DOHH2 (cell line): ENCODE measurements around the gene IL19.
"Not testable (repeated sequence)": the region's sequence is repeated elsewhere in the genome, so short reads cannot be mapped to it uniquely, and the experiment has no call there.

Experiments
- EZH2phosphoT487 ChIP-seq: fragments of 200-600 bp; sonication (generic); IDR thresholded peaks from 2 replicates; pipeline ENCODE4 v1.6.1; 2017; ENCODE audit warnings: borderline replicate concordance, mild to moderate bottlenecking, antibody characterized with exemption, low read length, moderate library complexity, mixed read lengths
- TF ChIP-seq, protein P1 (sequence below): fragments of 200-600 bp; sonication (generic); IDR thresholded peaks from one replicate; pipeline ENCODE4 v1.5.1; 2014; ENCODE audit warnings: antibody characterized with exemption, mild to moderate bottlenecking, low read depth, low read length; ENCODE audit not compliant: poor library complexity, severe bottlenecking

GRCh38 chr1:206852662-206853061, 82.1 kb downstream of the IL19 start:
- TF ChIP-seq, protein P1, sequence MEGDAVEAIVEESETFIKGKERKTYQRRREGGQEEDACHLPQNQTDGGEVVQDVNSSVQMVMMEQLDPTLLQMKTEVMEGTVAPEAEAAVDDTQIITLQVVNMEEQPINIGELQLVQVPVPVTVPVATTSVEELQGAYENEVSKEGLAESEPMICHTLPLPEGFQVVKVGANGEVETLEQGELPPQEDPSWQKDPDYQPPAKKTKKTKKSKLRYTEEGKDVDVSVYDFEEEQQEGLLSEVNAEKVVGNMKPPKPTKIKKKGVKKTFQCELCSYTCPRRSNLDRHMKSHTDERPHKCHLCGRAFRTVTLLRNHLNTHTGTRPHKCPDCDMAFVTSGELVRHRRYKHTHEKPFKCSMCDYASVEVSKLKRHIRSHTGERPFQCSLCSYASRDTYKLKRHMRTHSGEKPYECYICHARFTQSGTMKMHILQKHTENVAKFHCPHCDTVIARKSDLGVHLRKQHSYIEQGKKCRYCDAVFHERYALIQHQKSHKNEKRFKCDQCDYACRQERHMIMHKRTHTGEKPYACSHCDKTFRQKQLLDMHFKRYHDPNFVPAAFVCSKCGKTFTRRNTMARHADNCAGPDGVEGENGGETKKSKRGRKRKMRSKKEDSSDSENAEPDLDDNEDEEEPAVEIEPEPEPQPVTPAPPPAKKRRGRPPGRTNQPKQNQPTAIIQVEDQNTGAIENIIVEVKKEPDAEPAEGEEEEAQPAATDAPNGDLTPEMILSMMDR, result not testable (repeated sequence)
- not testable (repeated sequence) for TF ChIP-seq EZH2phosphoT487
